H9 (cell line): Measurements from ENCODE around the gene ARHGEF9. TPM values are rescaled to one million over a fixed set of nuclear protein-coding genes. Genes with fewer than 3 reads are reported as not detected.
A peak's percentile ranks its signal among the peaks of the same experiment; 100 is the strongest.

ENCODE experiments used
- DNase-seq: peaks from one replicate; pipeline ENCODE4 v3.0.0-alpha.2; 2017
- H2AFZ ChIP-seq: one replicate; pipeline ENCODE4 v1.6.1; 2013; ENCODE audit warnings: mild to moderate bottlenecking, low read length, control low read depth, moderate library complexity
- H2AK5ac ChIP-seq: 2 replicates; pipeline ENCODE4 v1.6.1; 2013; ENCODE audit warnings: low read length, control low read depth, mixed read lengths; ENCODE audit not compliant: insufficient read length
- H2BK120ac ChIP-seq: one replicate; pipeline ENCODE4 v1.6.1; 2013; ENCODE audit warnings: low read depth, mild to moderate bottlenecking, low read length, control low read depth, inconsistent platforms; ENCODE audit not compliant: poor library complexity, severe bottlenecking
- H2BK12ac ChIP-seq: 2 replicates; pipeline ENCODE4 v1.6.1; 2013; ENCODE audit warnings: low read length, control low read depth, mixed read lengths, low read depth; ENCODE audit not compliant: insufficient read length
- H2BK15ac ChIP-seq: 2 replicates; pipeline ENCODE4 v1.6.1; 2013; ENCODE audit warnings: low read depth, low read length, control low read depth
- H2BK20ac ChIP-seq: one replicate; pipeline ENCODE4 v1.6.1; 2013; ENCODE audit warnings: low read depth, mild to moderate bottlenecking, low read length, control low read depth, inconsistent platforms; ENCODE audit not compliant: poor library complexity, severe bottlenecking
- H2BK5ac ChIP-seq: 2 replicates; pipeline ENCODE4 v1.6.1; 2013; ENCODE audit warnings: low read length, control low read depth, mixed read lengths; ENCODE audit not compliant: insufficient read length
- H3K14ac ChIP-seq: 2 replicates; pipeline ENCODE4 v1.6.1; 2013; ENCODE audit warnings: low read length, control low read depth; ENCODE audit not compliant: insufficient read depth
- H3K18ac ChIP-seq: 2 replicates; pipeline ENCODE4 v1.6.1; 2013; ENCODE audit warnings: low read depth, mild to moderate bottlenecking, mixed read lengths, low read length, control low read depth; ENCODE audit not compliant: insufficient read length
- H3K23ac ChIP-seq: 2 replicates; pipeline ENCODE4 v1.6.1; 2013; ENCODE audit warnings: low read length, control low read depth, mixed read lengths, low read depth; ENCODE audit not compliant: insufficient read length
- H3K23me2 ChIP-seq: 2 replicates; pipeline ENCODE4 v1.6.1; 2013; ENCODE audit warnings: low read depth, mild to moderate bottlenecking, mixed read lengths, low read length, control low read depth; ENCODE audit not compliant: insufficient read length, poor library complexity, severe bottlenecking
- H3K27ac ChIP-seq: 2 replicates; pipeline ENCODE4 v1.5.1; 2013; ENCODE audit warnings: low read length, control low read depth, mixed read lengths, low read depth; ENCODE audit not compliant: insufficient read length
- H3K27me3 ChIP-seq: 2 replicates; pipeline ENCODE4 v1.6.1; 2013; ENCODE audit warnings: low read length, control low read depth, inconsistent platforms; ENCODE audit not compliant: insufficient read depth
- H3K4ac ChIP-seq: 2 replicates; pipeline ENCODE4 v1.6.1; 2013; ENCODE audit warnings: low read depth, mild to moderate bottlenecking, control low read depth, inconsistent platforms, low read length, moderate library complexity
- H3K4me1 ChIP-seq: 2 replicates; pipeline ENCODE4 v1.6.1; 2013; ENCODE audit warnings: low read length, control low read depth, inconsistent platforms; ENCODE audit not compliant: insufficient read depth
- H3K4me2 ChIP-seq: 2 replicates; pipeline ENCODE4 v1.6.1; 2013; ENCODE audit warnings: low read length, control low read depth, mixed read lengths; ENCODE audit not compliant: insufficient read length, insufficient read depth
- H3K56ac ChIP-seq: 2 replicates; pipeline ENCODE4 v1.6.1; 2013; ENCODE audit warnings: low read depth, mild to moderate bottlenecking, mixed read lengths, low read length, control low read depth; ENCODE audit not compliant: insufficient read length
- H3K79me1 ChIP-seq: 2 replicates; pipeline ENCODE4 v1.6.1; 2013; ENCODE audit warnings: low read depth, mild to moderate bottlenecking, moderate library complexity, low read length, control low read depth, inconsistent platforms; ENCODE audit not compliant: insufficient read depth, poor library complexity, severe bottlenecking
- H3K79me2 ChIP-seq: 2 replicates; pipeline ENCODE4 v1.6.1; 2013; ENCODE audit warnings: low read length, control low read depth, inconsistent platforms; ENCODE audit not compliant: insufficient read depth
- H3K9ac ChIP-seq: 2 replicates; pipeline ENCODE4 v1.6.1; 2013; ENCODE audit warnings: low read length, control low read depth, mixed read lengths; ENCODE audit not compliant: insufficient read length; ENCODE audit errors: extremely low read depth
- H3K9me3 ChIP-seq: one replicate; pipeline ENCODE4 v1.6.1; 2013; ENCODE audit warnings: low read depth, low read length, inconsistent platforms; ENCODE audit not compliant: control insufficient read depth
- H3T11ph ChIP-seq: one replicate; pipeline ENCODE4 v1.6.1; 2013; ENCODE audit warnings: mild to moderate bottlenecking, low read length, control low read depth, inconsistent platforms
- H4K20me1 ChIP-seq: one replicate; pipeline ENCODE4 v1.6.1; 2013; ENCODE audit not compliant: control insufficient read depth, insufficient read length, insufficient read depth
- H4K5ac ChIP-seq: 2 replicates; pipeline ENCODE4 v1.6.1; 2013; ENCODE audit warnings: low read depth, mild to moderate bottlenecking, mixed read lengths, low read length, control low read depth; ENCODE audit not compliant: insufficient read length
- H4K8ac ChIP-seq: replicated peaks from 2 replicates; pipeline ENCODE4 v1.6.1; 2013; ENCODE audit warnings: low read length, control low read depth, mixed read lengths, low read depth; ENCODE audit not compliant: insufficient read length
- H4K91ac ChIP-seq: 2 replicates; pipeline ENCODE4 v1.6.1; 2013; ENCODE audit warnings: low read depth, mild to moderate bottlenecking, moderate library complexity, mixed read lengths, low read length, control low read depth; ENCODE audit not compliant: insufficient read length
- H3K27ac Mint-ChIP-seq, 3 experiments: 2 replicates in 2 of 3; 3 replicates in 1 of 3; pipeline ENCODE4 v1.8.0; 2020 to 2021; ENCODE audit warnings: mixed read lengths in 3 of 3, mild to moderate bottlenecking in 1 of 3, moderate library complexity in 1 of 3
- H3K27me3 Mint-ChIP-seq: 2 replicates; pipeline ENCODE4 v1.8.0; 2021; ENCODE audit warnings: low read depth, mild to moderate bottlenecking, moderate library complexity, mixed read lengths
- H3K36me3 Mint-ChIP-seq, 3 experiments: 2 replicates in 2 of 3; 3 replicates in 1 of 3; pipeline ENCODE4 v1.8.0; 2020 to 2021; ENCODE audit warnings: low read depth in 3 of 3, mixed read lengths in 3 of 3; ENCODE audit not compliant: insufficient read depth in 1 of 3
- H3K4me1 Mint-ChIP-seq, 2 experiments: 2 replicates each; pipeline ENCODE4 v1.8.0; 2020; ENCODE audit warnings: mixed read lengths in 2 of 2
- H3K4me3 Mint-ChIP-seq, 2 experiments: 2 replicates in 1 of 2; 3 replicates in 1 of 2; pipeline ENCODE4 v1.8.0; 2020 to 2021; ENCODE audit warnings: mild to moderate bottlenecking in 2 of 2, mixed read lengths in 2 of 2, moderate library complexity in 1 of 2
- H3K9me3 Mint-ChIP-seq, 2 experiments: 2 replicates in 1 of 2; 3 replicates in 1 of 2; pipeline ENCODE4 v1.8.0; 2020; ENCODE audit warnings: mild to moderate bottlenecking in 2 of 2, mixed read lengths in 2 of 2, moderate library complexity in 1 of 2
- WGBS: extraction: QIAGEN DNeasy Blood & Tissue Kit; methylation state at CpG from one replicate; pipeline ENCODE4 v1.1.7; 2013; ENCODE audit warnings: missing lambda C conversion rate, low lambda C conversion rate, mixed read lengths; ENCODE audit not compliant: insufficient read length; ENCODE audit errors: extremely low coverage; 5-methylcytosine and 5-hydroxymethylcytosine counted together
- total RNA-seq: library from RNA; stranded (reverse); gene quantifications from 2 replicates; pipeline ENCODE4 v1.2.1, GENCODE V29; 2021
- TF ChIP-seq, protein P1 (sequence below): fragments of 200-600 bp; sonication (generic); conservative IDR thresholded peaks from 3 replicates; pipeline ENCODE4 v1.8.0; 2021; ENCODE audit warnings: antibody characterized with exemption, mild to moderate bottlenecking

The ARHGEF9 gene
- total RNA-seq, 1 experiment from 2014 or later: 26.4 TPM

DNA sequence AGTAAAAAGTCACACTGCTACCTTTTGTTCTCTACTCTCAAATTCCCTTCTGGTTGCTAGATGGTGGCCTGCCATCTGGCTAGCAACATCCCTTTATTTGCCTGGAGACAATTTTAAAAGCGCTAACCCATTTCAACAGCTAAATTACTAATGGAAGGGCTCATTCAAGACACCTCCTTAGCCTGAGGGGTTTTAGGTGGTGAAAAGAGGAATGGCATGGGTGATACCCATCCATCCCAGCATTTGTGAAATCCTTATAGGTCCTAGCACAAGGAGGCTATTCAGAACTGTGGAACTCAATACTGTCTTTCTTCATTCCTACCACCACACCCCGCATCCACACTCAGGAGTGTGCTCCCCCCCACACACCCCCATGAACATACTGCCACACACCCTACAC lies 33.5 kb downstream of the ARHGEF9 start:
- Histone ChIP-seq H2BK12ac (no peak overlapping the region), H3K9ac (no peak overlapping the region), H3K79me2 (peaks cover 6% of the 10 kb centered on the region; the same call in 1 of the 2 replicates)

More for the DNA sequence above, 33.5 kb downstream of the ARHGEF9 start:
- Histone ChIP-seq H4K5ac (no peak overlapping the region), H4K20me1 (no peaks in the 10 kb centered on the region), H2AK5ac (no peak overlapping the region), H3K27me3 (no peaks in the 10 kb centered on the region), H3T11ph (no peak overlapping the region), H3K18ac (no peak overlapping the region), H4K91ac (no peak overlapping the region), H2BK15ac (no peak overlapping the region), H2BK5ac (no peak overlapping the region), H3K4ac (no peak overlapping the region), H3K4me1 (peaks cover 3% of the 10 kb centered on the region; the same call in 1 of the 2 replicates), H3K56ac (no peak overlapping the region), H3K23me2 (peaks cover 5% of the 10 kb centered on the region), H3K14ac (no peak overlapping the region), H3K9me3 (peaks cover 50% of the 10 kb centered on the region), H4K8ac (no peak overlapping the region), H2BK120ac (no peak overlapping the region), H3K4me2 (no peak overlapping the region), H3K23ac (no peak overlapping the region), H3K27ac (no peak overlapping the region), H3K79me1 (peaks cover 14% of the 10 kb centered on the region), H2AFZ (no peak overlapping the region), H2BK20ac (no peak overlapping the region)
- Mint-ChIP-seq H3K27me3 (no peaks in the 10 kb centered on the region), H3K27ac (peak overlapping the region in 2 of 3 experiments; percentile 44 to 84; a peak in 2 of 7 replicates), H3K4me3 (peak overlapping the region in 1 of 2 experiments; percentile 51; a peak in 2 of 5 replicates), H3K36me3 (peaks cover 0 to 3% (median 0%) of the 10 kb centered on the region in 3 experiments; a peak in 3 of 7 replicates), H3K9me3 (peaks cover 66 to 67% of the 10 kb centered on the region in 2 experiments), H3K4me1 (peaks cover 34 to 51% of the 10 kb centered on the region in 2 experiments)
- DNase-seq: no peak
- TF ChIP-seq, protein P1, sequence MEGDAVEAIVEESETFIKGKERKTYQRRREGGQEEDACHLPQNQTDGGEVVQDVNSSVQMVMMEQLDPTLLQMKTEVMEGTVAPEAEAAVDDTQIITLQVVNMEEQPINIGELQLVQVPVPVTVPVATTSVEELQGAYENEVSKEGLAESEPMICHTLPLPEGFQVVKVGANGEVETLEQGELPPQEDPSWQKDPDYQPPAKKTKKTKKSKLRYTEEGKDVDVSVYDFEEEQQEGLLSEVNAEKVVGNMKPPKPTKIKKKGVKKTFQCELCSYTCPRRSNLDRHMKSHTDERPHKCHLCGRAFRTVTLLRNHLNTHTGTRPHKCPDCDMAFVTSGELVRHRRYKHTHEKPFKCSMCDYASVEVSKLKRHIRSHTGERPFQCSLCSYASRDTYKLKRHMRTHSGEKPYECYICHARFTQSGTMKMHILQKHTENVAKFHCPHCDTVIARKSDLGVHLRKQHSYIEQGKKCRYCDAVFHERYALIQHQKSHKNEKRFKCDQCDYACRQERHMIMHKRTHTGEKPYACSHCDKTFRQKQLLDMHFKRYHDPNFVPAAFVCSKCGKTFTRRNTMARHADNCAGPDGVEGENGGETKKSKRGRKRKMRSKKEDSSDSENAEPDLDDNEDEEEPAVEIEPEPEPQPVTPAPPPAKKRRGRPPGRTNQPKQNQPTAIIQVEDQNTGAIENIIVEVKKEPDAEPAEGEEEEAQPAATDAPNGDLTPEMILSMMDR: no peak
- no CpG with 5 or more reads among the region's 2 CpGs for WGBS
